Fibroblast of skin of left quadriceps (primary cell): ENCODE measurements around the gene SEMA6A.
"Not testable (repeated sequence)": the region's sequence is repeated elsewhere in the genome, so short reads cannot be mapped to it uniquely, and the experiment has no call there.

Experiments
- DNase-seq, 2 experiments: peaks; one replicate each; pipeline ENCODE4 v3.0.0-alpha.2; 2013; ENCODE audit warnings: low read depth in 2 of 2

The SEMA6A gene

DNA sequence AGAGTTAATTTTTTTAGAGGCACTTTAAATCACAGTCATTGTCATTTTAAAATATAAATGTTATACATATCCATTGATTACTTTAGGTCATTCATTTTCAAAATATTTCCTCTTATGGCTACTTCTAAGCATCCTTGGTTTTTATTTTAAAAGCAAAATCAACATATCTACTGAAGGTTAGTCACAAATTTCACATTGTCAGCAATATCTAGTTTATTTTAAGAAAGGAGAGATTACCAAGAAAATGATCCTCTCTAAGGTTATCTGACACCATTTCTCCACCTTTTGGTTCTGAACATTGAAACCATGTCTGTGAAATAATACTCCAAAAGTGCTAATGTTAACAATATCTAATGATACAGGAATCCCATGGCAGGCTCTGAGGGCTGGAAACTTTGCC, 24.5 kb downstream of the SEMA6A start:
- DNase-seq: no peak

DNA sequence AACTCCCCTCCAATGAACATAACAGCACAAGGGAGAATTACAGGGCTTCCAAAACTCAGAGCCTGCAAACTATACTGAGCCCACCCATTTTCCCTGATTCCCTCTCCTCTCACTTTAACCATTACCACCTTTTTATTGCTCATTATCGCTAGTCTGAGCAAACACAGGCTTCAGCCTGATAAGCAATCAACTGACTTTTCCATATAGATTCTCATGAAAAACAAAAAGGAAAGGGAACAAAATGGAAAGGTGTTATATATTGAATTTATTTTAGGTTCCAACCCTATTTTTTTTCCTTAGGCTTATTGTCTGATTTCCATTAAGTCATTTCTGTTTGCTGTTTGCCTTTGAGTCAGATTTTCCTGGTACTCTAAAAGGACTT, 27.9 kb downstream of the SEMA6A start:
- DNase-seq: no peak

DNA sequence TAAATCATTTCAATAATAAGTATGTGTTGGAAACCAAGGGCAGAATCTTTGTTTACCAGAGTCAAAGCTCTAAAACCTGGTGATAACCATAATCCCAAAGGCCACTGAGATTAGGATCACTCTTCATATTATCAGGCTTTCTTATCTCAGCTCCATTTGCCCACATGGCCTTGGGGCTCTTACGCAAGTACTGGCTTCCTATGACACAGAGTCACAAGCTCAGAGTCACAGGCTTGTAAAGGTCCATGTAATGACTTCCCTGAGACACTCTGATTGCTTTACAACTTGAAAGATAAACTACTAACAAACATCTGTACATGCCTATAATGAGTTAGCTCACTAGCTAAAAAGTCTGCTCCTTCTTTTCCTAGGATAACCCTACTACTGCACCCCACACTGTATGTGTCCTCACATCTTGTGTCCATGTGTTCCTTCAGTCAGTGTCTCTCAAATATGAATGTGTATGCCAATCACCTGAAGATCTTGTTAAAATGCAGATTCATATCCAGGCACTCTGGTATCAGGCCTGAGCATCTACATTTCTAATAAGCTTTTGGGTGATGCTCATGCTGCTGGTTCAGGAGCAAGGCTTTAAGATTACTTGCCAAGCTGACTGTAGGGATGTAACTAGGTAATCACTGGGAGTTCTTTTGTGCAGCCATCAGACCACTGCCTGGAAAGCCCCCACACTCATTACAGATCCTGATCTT, 28.4 kb downstream of the SEMA6A start:
- no peak for DNase-seq

DNA sequence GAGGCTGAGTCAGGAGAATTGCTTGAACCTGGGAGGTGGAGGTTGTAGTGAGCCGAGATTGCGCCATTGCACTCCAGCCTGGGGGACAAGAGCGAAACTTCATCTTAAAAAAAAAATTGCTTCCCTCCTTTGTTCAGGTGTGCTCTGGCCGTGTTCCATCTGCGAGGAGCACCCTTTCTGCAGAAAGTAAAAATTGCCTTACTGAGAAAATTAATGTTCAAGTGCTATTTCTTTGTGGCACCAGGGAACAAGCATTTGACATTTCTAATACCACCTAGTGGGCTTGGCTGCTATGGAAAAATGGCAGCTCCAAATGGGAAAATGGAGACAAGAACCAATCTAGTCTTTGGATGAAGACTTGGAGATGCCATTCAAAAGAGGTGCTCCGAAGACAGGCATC, 29.2 kb downstream of the SEMA6A start:
- DNase-seq: not testable (repeated sequence)

DNA sequence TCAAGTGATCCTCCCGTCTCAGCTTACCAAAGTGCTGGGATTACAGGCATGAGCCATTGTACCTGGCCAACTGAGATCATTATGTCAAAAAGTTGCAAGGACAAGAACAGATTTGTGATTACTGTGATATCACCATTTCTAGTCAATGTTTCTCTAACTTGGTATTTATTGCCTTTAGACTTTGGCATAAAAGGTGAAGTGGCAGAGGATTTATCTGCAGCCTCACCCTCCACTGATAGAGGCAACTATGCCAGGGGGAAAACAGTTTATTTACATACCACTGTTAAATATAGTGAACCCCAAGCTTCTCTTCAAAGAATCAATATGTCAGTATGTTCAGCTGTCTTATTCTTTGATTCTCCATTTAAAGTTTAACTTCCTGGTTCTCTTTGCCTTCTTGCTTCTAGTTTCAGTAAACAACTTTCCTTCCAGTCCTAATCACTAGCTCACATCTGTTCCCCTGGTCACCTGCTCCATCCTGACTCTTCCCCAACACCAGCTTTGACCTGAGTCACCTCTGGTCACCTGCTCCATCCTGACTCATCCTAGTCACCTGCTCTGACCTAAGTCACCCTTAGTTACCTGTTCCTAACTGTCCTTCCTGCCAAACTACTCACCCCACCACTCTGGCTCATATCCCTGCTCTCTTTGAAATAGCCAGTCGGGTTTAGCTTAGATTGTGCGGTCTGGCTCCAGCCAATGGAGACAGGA, 29.9 kb downstream of the SEMA6A start:
- no peak for DNase-seq

DNA sequence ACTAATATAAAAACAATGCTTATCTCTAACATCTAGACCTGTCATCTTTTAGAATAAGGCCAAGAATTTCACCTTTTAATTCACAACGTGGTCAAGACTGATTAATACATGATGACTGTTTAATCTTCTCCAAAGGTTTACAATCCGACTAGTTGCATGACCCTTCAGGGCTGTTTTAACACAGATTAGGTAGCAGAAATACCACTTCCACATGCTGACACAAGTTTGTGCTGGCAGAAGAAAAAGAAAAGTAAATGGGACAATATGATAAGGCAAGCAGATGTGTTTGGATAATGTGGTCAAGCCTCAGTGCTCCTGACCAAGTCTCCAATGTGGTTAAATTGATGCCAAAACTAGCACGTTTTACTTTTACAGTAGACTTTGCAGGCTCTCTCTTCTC, 31.1 kb downstream of the SEMA6A start:
- peak in 1 of 2 experiments; percentile 13 for DNase-seq

DNA sequence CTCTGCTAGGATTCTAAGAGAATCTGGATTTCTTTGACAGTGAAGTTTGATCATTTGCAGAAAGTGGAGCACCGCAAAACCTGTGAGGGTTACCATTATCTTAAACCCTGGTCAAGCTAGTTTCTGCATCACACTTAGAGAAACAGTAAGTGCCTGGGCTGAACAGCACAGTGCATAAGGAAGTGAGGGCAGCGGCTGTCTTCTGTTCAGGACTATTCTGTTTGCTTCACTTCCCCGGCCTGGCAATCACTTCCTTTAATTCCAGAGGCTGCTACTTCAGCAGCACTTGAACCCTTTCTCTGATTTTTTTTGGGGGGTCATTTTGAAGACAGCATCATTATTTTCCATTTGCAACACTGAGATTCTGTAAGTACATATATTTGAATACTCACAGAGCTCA, 32.0 kb downstream of the SEMA6A start:
- no peak for DNase-seq

DNA sequence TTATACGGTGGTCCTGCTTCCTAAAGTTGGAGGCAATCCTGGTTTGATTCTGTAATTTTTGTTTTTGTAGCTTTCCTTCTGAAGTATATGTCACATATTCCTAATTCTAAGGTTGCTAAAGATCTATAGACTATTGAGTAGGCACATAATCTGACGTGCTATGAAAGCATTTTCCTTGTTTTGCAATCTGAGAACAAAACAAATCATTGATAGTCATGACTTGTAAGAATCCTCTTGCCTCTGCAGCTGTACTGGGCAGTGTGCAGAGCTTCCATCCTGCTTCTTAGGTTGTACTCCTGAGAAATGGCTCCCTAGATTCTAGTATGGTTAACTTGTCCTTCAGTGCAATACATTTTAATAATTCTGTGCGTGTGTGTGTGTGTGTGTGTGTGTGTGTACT, 35.4 kb downstream of the SEMA6A start:
- no peak for DNase-seq

DNA sequence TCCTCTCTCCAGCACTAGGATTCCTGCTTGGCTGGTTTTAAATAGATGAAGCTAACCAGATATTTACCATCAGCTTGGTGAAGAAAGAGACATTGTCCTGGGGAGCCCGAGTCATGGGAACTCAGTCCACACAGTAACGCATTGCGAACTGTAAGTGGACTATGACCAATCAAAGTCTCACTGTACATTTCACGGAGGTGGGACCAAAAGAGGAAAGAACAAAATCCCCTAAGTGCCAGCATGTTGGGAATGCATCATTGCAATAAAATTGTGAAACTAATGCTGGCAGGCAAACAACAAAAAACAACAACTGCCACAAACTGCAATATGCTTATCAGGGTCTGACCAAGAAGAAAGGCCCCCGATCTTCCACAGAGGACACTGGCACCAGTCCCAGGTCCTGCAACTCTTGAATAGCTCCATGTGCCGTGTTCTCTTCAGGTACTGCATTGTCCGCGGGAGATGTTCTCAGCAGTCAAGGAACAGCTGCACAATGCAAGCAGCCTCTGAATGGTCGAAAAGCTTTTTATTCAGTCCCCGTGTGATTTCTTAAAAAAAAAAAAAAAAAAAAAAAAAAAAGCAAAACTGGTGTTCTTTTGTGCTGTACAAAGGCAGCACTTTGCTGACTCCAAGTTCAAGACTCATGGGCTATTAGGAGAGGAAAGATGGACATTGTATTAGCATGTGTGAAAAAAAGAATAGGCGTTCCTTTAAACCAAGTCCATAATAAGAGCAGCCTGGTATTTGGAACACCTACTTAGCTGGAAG, 38.1 kb downstream of the SEMA6A start:
- DNase-seq: no peak

DNA sequence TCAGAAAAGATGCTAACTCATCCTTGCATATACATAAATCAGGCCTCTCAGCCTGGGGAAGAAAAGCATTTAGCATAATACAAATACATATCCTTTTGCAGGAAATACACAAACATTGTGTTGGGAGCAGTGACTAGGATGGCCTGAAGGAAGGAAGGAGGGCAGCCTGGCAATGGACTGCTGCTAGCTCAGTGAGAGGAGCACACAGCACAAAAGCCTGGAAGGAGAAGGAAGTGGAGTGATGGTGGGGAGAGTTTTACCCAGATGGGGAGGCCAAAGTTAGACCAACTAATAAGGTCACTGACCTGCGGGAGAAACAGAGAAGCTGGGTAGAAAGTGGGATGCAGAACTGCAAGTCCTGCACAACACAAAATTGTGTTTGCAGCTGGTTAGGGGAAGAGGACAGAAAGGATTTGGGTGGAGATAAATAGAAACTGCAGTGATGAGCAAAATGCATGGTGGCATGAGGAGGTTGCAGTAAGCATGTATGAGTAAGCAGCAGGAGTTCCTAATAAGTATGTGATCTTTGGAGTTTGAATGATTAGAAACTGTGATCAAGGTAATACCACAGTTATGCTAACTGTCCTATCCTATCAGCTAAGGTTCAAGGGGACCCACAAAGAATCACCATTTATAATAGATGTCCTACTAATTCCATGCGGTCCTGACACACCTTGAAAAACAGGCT, 39.5 kb downstream of the SEMA6A start:
- no peak for DNase-seq

DNA sequence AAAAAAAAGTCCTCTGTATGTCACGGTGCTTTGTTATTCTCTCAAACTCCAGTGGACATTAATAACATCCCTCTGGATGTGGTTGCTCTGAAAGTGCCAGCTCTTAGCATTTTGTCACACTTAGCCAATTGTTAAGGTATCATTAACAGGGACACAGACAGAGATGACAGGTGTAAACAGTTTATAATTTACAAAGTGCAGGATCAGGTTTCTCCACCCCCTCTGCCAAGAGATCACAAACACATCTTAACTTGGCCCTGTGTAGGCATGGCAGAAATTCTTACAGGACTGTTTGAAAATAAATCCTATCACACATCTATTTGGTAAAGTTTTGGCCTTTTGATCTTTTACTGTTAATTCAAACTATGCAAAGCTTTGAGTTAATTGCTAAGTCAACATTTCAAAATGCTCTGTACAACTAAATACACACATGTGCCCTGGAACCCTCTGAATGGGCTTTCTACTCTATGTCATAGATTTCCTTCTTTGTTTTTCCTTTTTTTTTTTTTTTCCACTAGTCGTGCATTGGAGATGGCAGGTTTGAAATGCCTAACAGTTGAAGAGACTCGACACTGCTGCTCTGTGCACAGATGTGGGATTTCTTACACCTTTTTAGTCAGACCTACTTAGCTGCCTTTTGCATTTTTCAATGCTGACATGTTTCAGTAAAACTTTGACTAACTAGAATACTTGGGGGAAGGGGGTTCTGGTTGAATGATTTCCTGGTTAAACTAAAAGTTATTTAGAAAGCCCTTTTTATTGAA, 41.7 kb downstream of the SEMA6A start:
- DNase-seq: no peak

DNA sequence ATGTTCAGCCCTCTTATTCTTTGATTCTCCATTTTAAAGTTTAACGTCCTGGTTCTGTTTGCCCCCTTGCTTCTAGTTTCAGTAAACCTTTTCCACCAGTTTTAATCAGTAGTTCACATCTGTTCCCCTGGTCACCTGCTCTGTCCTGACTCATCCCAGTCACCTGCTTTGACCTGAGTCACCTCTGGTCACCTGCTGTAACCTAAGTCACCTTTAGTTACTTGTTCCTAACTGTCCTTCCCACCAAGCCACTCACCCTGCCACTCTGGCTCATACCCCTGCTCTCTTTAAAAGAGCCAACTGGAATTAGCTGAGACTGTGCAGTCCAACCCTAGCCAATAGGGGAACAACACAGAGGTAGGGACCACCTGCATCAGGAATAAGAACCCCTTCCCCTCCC, 43.0 kb downstream of the SEMA6A start:
- no peak for DNase-seq

DNA sequence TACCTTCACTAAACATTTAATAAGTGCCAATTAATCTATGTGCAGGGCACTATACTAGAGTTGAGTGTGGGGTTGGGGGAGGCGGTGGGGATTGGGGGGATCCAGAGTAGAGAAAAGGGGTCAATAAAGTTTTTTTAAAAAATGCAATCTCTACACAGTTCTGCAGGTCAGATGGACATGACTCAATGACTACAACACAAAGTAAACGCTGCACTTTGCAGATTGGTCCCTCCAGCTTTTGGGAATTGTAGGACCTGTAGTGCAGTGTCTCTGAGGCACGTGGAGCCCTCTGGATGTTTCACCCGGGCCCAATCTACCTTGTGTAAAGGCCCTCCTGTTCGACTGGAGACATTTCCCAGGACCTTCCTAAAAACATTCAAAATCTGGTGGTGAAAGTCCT, 43.5 kb downstream of the SEMA6A start:
- DNase-seq: no peak

DNA sequence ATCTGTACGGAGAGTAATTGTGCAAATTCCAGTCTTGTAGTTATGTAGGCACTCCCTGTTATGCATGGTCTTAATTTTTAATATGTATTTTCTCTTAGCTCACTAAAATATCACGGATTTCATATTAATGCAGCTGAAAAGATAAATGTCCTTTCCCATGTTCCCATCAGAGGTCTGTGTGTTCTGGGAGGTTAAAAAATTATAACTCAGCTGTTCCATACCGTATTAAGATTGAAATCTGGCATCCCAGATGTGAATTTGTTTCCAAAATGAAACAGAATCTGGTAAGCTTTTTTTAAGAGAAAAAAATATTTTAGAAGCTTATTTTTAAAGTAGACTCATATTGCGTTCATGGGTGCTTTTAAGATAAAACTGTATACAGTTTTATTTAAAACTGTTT, 44.3 kb downstream of the SEMA6A start:
- DNase-seq: no peak

DNA sequence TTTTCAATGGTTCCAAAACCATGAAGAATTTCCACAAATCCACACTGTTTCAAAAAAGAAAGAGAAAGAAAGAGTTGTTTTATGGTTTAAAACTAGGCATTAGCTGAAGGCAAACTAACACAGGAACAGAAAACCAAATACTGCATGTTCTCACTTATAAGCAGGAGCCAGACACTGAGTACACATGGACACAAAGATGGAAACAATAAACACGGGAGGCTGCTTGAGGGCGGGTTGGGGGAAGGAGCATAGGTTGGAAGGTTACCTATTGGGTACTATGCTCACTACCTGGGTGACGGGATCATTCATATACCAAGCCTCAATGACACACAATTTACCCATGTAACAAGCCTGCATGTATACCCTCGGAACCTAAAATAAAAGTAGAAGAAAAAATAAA, 45.0 kb downstream of the SEMA6A start:
- DNase-seq: no peak

DNA sequence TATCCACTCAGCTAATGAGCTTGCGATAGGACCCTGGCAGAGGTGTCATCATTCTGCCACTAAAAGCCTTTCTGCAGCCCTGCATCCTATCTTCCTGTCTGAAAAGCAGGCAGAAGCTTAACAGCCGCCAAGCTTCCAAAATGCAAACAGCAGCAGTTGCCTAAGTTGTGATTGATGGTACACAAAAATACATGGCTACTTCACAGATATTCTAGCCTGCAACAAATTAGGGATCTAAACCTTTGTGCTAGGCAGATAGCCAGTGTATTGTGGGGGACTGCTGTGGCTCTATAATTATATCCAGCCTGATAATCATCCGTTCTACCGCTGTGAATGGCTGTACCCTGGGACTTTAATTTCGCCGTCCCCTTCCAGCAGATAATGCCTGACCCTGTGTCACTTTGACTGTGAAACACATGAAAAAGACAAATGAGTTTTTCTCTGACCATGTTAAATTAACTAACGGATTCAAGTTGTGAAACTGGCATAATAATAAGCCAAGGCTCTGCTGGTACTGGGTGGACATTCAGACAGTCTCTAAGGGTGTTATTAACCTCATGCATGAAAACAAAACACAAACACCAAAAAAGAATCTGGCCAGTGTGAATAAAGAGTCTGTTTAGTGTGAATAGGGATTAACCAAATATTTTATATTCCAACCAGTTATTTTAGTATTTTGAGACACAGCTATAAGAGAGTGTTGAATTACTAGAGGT, 45.9 kb downstream of the SEMA6A start:
- DNase-seq: peak in 1 of 2 experiments; percentile 20

DNA sequence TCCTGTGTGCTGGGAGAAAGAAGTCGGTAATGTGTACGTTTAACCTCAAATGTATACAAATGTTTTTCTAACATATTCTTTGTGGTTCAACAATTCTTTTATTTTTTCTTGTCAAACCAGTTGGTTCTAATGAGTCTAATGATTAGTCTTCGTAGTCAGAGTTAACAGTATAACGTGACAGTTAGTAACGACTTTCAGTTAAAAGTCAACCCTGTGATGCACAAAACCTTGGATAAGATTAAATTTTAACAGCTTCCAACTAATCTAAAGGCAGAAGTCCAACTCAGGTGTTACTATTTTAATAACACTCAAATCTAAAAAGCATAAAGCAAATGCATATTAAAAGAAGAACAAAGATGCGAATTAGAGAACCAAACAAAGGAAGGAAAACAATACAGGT, 47.0 kb downstream of the SEMA6A start:
- no peak for DNase-seq

DNA sequence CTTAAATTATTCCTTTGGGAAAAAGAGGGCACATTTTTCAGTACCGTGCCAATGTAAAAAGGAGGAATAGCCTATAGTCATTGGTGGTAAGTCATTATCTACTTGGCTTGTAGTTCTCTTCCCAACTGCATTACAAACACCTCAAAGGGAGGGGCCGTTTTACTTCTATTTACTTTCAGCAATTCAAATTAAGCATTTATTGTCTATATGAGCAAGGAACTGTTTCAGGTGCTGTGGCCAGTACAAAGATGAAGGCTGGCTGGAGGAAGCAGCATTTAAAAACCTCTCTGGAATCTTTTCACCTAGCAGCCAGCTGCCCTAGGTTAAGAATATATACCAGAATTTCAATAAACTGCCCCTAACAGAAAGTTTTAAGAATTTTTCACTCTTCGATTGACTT, 48.9 kb downstream of the SEMA6A start:
- no peak for DNase-seq

DNA sequence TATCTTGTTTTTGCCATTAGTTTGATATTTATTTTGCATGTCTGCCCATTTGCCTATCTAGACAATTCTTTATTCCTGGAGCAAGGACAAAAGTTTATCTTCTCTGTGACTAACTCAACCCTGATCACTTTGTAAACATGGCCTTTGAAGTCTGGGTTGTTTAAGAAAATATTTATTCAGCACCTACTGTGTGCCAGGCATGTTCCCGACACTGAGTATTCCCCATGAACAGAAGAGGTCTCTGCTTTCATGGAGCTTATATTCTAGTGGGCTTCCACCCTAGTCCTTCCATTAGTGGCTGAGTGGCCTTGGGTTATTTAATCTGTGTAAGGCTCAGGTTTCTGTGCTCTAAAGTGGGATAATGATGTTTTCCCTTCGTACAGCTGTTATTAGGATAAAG, 49.7 kb downstream of the SEMA6A start:
- DNase-seq: no peak

DNA sequence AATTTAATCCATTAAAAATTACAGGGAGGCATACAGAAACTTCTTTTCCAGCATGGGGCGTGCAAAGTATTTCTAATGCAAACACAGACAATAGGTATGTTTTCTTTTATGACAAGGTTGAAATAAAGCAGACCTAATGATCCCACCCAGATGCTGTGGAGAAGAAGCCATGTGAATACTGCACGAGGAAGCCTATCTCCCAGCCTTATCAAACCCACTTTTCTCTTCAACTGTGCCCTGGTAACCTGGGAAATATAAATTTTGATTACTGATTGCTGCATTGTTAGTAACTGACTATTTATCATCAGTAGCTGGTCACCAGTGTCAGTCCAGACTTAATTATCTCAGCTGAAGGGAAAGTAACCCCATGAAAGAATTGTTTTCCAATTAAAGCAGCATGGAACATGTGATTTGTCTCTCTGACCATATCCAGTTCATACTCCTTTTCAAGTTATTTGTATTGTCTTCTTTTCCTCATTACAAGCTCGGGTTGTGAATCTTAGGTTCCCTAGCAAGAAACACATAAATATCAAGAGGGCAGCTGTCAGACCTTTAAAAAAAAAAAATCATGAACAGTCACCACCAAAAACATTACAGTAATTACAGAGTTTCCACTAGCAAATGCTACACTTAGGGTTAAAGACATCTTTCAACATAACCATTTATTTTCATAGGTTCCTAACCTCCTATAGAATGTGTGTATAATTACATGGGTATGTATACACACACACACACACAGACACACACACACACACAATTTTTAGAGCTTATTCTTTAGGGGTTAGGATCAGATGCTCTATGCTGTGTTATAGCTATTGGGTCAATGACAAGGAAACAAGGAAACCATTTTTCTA, 50.3 kb downstream of the SEMA6A start:
- DNase-seq: no peak
